H7 (cell line): ENCODE data around the gene NTMT1. TPM values are rescaled to one million over a fixed set of nuclear protein-coding genes. Genes with fewer than 3 reads are reported as not detected.
"Not testable (repeated sequence)": the region's sequence is repeated elsewhere in the genome, so short reads cannot be mapped to it uniquely, and the experiment has no call there.

Experiments used
- DNase-seq: peaks from one replicate; pipeline ENCODE4 v3.0.0; 2012
- H3K27me3 ChIP-seq: 2 replicates; pipeline ENCODE4 v1.6.0; 2011; ENCODE audit warnings: mild to moderate bottlenecking, low read length; ENCODE audit not compliant: control insufficient read depth, insufficient read depth
- H3K36me3 ChIP-seq: replicated peaks from 2 replicates; pipeline ENCODE4 v1.5.1; 2011; ENCODE audit warnings: low read length; ENCODE audit not compliant: control insufficient read depth, insufficient read depth
- H3K4me3 ChIP-seq: 2 replicates; pipeline ENCODE4 v1.5.1; 2011; ENCODE audit warnings: low read depth, mild to moderate bottlenecking, control low read depth, low read length, moderate library complexity; ENCODE audit not compliant: insufficient read depth
- total RNA-seq: library from RNA; depleted of rRNA; stranded (reverse); fragments of >200 nt; shearing (Covaris generic); gene quantifications from 2 replicates; pipeline ENCODE4 v1.2.3, GENCODE V29; 2014

The NTMT1 gene
- total RNA-seq, 1 experiment from 2014 or later, result 80.5 TPM

GRCh38 chr9:129633207-129633606 is 7.2 kb downstream of the NTMT1 start:
- Histone ChIP-seq H3K27me3 (no peaks in the 10 kb centered on the region), H3K36me3 (peaks cover 28% of the 10 kb centered on the region), H3K4me3 (no peak overlapping the region)
- DNase-seq, result no peak

- no peaks in the 10 kb centered on the region for H3K27me3 ChIP-seq
- no peak overlapping the region for H3K4me3 ChIP-seq
- H3K36me3 ChIP-seq, result peaks cover 31% of the 10 kb centered on the region
- DNase-seq, result no peak
Observed at GRCh38 chr9:129633848-129634247, 7.9 kb downstream of the NTMT1 start.

- Histone ChIP-seq H3K4me3 (no peak overlapping the region), H3K27me3 (no peaks in the 10 kb centered on the region), H3K36me3 (peaks cover 36% of the 10 kb centered on the region)
- no peak for DNase-seq
Observed at GRCh38 chr9:129635099-129636065, 9.4 kb downstream of the NTMT1 start.

GRCh38 chr9:129636343-129636742 is 10.4 kb downstream of the NTMT1 start:
- DNase-seq, H3K4me3 ChIP-seq: not testable (repeated sequence)
- peaks cover 36% of the 10 kb centered on the region for H3K36me3 ChIP-seq

GRCh38 chr9:129637102-129637501 is 11.1 kb downstream of the NTMT1 start:
- no peak for DNase-seq
- Histone ChIP-seq H3K36me3 (peaks cover 36% of the 10 kb centered on the region), H3K4me3 (no peak overlapping the region), H3K27me3 (no peaks in the 10 kb centered on the region)

More at GRCh38 chr9:129636343-129636742, 10.4 kb downstream of the NTMT1 start:
- H3K27me3 ChIP-seq, result not testable (repeated sequence)

GRCh38 chr9:129637673-129638439 is 11.9 kb downstream of the NTMT1 start:
- DNase-seq, result no peak
- no peak overlapping the region for H3K4me3 ChIP-seq
- no peaks in the 10 kb centered on the region for H3K27me3 ChIP-seq
- H3K36me3 ChIP-seq, result peaks cover 33% of the 10 kb centered on the region

GRCh38 chr9:129639034-129639630 is 13.2 kb downstream of the NTMT1 start:
- Histone ChIP-seq H3K4me3 (no peak overlapping the region), H3K36me3 (peaks cover 28% of the 10 kb centered on the region), H3K27me3 (no peaks in the 10 kb centered on the region)
- no peak for DNase-seq

- Histone ChIP-seq H3K27me3 (no peaks in the 10 kb centered on the region), H3K4me3 (no peak overlapping the region), H3K36me3 (peaks cover 25% of the 10 kb centered on the region)
- no peak for DNase-seq
Observed at GRCh38 chr9:129639756-129640085, 13.8 kb downstream of the NTMT1 start.

GRCh38 chr9:129640086-129640870 is 14.3 kb downstream of the NTMT1 start:
- no peak for DNase-seq
- Histone ChIP-seq H3K27me3 (no peaks in the 10 kb centered on the region), H3K36me3 (peaks cover 22% of the 10 kb centered on the region), H3K4me3 (peak overlapping the region; percentile 4; the same call in 1 of the 2 replicates)

GRCh38 chr9:129640871-129641749 is 15.1 kb downstream of the NTMT1 start:
- no peak for DNase-seq
- H3K36me3 ChIP-seq, result peaks cover 20% of the 10 kb centered on the region
- H3K4me3 ChIP-seq, result peak overlapping the region; percentile 96
- H3K27me3 ChIP-seq, result no peaks in the 10 kb centered on the region

GRCh38 chr9:129641750-129642585 is 16.0 kb downstream of the NTMT1 start, which contains the start of gene ASB6:
ASB6 (minus strand) TSS chr9:129642151; CDS start chr9:129641999, 152 bp downstream.
- Histone ChIP-seq H3K27me3 (no peaks in the 10 kb centered on the region), H3K4me3 (peak within 1 kb of the TSS; percentile 96)
- peak; percentile 100 for DNase-seq

GRCh38 chr9:129643706-129644105 is 17.7 kb downstream of the NTMT1 start:
- Histone ChIP-seq H3K36me3 (peaks cover 6% of the 10 kb centered on the region), H3K27me3 (no peaks in the 10 kb centered on the region), H3K4me3 (no peak overlapping the region)
- DNase-seq, result no peak

More at GRCh38 chr9:129641750-129642585, 16.0 kb downstream of the NTMT1 start, which contains the start of gene ASB6:
- peaks cover 18% of the 10 kb centered on the region for H3K36me3 ChIP-seq
